Stimulated activated CD4-positive, alpha-beta T cell treated with anti-CD3 and anti-CD28 coated beads, Interleukin-12 subunit alpha, Interleukin-12 subunit beta, amount 100 ng/mL, for 48 hours (primary cell): ENCODE data around the gene SPTBN1.
"Not testable (repeated sequence)": the region's sequence is repeated elsewhere in the genome, so short reads cannot be mapped to it uniquely, and the experiment has no call there.

Source experiments
- DNase-seq, 3 donors: peaks; one replicate each; pipeline ENCODE4 v3.0.0-alpha.2; 2020; ENCODE audit warnings: low read depth in 2 of 3, low spot score in 1 of 3

SPTBN1 gene

DNA sequence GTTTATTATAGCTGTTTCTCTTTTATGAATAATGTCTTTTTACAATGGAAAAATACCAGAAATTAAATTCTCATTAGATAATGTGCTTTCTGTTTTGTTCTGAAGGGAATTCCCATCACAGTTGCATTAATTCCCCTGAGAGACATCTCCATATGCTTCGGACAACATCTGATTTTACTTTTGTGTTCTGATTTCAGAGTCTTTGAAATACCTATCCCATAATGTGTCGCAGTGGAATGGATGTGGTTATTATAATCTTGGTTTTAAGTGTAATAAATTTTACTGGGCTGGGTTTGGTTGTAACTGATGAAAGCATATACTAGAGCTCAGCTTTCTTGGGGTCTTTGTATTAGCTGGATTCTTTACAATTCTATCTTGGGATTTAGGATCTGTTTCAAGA, 12.5 kb downstream of the SPTBN1 start:
- DNase-seq = no peak

DNA sequence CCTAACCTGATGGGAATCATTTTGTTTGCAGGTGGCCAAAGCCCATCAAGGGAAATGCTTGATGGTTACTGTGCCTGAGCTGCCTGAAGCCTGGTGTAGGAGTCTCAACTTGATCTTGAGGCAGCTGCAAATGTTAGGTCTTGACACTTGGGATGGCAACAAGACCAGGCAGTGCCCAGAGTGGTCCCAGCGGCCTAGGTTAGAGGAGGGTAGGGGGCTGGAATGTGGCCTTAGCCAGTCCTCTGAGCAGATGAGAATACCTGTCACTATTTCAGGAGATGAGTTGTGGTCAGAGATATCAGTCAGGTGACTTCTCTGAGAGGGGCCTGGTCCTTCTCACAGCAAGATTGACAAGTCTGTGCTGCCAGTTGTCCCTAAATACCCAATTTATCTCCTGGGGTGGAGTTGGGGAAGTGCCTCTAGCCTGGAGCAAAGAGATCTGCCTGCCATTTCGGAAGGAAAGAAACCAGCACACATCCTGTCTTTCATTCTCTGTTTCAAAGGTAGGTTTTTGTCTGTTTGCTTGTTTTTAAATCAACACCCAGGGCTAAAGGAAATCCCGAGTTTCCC, 13.4 kb downstream of the SPTBN1 start:
- no peak for DNase-seq

DNA sequence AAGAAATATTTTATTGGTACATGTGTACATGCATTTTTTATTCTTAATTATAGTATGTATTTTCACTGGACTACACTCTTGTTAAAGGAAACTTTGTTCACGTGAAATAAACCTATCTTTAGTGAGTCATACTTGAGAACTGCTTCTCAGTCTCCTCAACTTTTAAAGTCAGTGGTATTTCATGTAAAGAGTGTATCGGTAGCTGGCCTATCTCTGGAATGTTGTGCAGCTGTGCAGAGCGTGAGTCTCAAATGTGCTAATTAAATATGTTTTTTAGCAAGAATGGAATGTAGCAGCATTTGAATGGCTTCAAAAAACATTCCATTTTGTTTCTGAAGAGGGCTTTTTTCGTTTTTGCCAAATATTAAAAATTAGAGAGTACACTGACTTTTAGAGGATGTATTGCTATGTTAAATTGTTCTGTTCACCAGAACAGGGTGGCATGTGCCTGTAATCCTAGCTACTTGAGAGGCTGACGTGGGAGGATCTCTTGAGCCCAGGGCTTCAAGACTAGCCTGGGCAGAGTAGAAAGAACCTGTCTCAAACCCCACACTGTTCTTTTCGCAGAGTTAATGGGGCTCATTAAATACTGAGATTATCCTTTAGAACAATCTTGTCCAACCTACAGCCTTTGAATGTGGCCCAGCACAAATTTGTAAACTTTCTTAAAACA, 14.3 kb downstream of the SPTBN1 start:
- no peak for DNase-seq

DNA sequence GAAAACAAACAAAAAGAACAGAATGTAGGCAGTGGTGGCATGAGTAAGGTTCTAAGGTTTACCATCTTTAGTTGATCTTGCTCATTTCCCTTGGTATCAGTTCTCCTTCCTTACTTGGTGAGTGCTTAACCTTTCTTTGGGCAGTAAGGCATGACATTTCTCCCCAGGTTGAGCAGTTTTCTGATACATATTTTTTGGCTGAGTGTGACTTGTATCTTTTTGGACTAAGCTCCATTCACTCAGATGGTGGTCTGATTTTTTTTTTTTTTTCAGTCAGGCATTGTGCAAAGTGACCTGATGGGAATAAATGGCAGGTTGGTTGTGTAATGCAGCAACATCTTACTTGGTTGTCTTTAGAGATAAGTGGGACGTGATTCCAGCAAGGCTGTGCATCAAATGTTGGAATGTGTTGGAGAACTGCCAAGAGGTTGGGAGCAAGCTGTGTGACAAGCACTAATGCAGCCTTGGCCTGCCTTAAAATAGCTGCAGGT, 15.1 kb downstream of the SPTBN1 start:
- no peak for DNase-seq

DNA sequence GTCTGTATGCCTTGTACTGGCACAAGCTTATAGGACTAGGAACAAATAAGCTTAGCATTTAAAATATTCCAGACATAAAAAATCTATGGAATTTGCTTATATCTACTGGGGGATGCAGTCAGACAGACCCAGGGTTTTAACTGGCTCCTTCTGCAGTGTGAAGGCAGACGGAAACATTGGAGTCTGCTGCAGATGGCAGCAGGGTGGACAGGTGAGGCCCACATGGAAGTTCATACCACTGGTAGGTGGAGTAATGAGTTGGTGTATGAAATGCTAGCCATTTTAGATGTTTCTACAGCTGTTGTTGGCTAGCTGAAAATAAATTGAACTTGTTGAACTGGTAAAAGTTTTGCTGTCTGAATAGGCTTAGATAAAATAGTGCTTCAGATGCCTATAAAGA, 17.7 kb downstream of the SPTBN1 start:
- no peak for DNase-seq

DNA sequence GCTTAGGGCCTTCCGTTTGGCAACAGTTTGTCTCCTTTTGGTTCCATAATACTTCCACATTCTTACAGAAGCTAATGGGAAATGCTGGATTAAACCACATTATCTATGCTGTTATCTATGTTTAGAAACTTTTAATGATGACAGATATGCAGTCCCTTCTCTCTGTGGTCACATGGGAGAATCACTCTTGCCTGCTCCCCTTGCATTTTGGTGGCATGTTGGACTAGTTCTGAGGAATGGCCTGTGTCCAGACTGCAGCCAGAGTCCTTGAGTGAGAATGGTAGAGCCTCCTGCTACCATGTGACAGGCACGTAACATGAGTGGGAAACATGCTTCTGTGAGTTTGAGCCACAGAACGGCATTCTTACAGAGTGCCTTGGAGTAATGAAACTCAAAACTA, 19.2 kb downstream of the SPTBN1 start:
- DNase-seq = no peak

DNA sequence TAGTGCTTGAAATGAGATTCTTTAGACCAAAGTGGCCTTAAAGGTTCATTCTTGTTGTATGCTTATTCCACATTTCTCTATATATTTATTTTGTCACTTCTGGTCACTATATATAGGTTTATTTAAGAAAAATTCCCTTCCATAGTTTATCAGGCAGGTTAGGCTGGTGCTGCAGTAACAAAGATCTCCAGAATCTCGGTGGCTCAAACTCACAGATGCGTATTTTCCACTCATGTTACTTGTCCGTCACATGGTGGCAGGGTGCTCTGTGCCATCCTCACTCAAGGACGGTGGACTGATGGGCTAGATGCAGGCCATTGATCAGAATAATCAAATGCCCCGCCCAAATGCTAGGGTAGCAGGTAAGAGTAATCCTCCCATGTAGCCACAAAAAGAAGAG, 19.8 kb downstream of the SPTBN1 start:
- no peak for DNase-seq

DNA sequence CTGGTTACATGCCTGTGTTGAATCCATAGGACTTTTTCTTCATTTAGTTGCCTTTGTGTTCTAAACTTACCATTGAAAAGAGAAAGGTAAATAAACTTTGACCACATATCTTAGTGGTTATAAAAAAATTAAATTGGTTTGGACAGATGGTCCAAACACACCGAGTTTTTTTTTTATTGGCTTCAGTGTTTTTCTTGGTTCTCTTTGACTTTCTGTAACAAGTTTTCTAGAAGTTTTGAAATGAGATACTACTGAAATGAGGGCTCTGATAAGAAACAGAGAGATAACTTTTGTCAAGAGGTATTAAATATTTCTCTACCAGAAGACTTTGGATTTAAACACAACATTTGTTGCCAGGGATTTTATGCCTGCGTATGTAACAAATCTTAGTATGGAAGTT, 20.7 kb downstream of the SPTBN1 start:
- DNase-seq = no peak

DNA sequence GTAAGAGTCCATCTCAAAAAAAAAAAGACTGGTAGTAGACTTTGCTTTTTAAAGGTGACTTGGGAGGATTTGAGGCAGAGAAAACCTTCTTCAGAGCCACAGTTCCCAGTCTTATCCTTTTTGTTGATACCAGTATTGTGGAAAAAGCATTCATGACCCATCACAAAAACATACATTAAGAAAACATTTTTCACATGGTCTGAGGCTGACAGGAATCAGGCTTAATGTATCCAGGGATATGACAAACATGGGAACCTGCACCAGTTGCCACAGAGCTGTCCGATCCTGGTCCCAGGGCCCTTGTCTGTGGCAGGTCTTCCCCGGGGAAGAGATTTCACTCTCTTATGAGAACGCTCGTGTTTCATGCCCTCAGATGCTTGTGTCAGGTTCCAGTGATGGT, 21.8 kb downstream of the SPTBN1 start:
- no peak for DNase-seq

DNA sequence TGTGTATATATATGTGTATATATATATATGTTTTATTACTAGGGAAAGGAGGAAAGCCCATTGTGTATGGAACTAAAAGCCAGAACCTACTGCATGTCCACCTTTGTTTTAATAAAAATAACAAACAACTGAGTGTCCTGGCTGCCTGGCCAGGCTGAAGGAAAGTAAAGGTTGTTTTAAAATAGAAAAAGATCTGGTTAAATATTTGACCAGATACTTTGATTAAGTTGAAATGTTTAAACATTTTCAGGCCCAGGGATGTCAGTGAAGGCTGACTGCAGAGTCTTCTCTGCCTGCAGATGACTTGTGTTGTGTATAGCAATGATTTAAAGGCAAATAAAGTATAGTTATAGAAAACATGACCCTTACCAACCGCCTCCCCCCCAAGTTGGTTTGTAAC, 22.8 kb downstream of the SPTBN1 start:
- no peak for DNase-seq

DNA sequence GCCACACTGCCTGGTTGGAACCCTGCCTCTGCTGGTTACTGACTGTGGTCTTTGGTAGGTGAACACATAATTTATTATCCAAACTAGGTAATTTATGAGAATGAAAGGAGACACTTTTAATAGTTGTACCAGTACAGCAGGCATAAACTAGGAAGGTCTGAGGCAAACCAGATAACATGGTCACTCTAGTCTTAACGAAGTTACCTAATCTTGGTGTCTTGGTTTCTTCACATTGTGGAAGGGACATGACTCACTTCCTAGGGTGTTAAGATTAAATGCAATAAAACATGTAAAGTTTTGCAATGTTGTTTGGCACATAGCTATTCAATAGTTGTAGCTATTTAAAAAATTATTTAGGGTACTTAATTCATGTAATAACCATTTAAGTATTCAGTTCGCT, 23.3 kb downstream of the SPTBN1 start:
- no peak for DNase-seq

DNA sequence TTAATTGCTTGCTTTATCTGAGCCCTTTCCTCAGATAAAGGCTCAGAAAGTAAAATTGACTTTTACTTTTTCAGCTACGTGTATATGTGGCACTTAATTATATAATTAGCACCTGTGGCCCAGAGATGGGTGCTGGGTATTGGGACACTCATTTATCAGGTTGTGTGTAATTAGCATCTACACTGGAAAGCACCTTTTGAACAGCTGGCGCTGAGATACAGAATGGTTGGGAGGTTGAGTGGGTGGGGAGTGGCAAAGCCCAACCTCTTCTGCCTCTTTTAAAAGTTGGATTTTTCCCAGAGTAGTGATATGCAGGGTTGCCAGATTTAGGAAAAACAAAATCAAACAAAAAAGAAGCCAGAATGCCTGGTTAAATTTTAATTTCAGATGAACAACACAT, 23.9 kb downstream of the SPTBN1 start:
- DNase-seq = no peak

DNA sequence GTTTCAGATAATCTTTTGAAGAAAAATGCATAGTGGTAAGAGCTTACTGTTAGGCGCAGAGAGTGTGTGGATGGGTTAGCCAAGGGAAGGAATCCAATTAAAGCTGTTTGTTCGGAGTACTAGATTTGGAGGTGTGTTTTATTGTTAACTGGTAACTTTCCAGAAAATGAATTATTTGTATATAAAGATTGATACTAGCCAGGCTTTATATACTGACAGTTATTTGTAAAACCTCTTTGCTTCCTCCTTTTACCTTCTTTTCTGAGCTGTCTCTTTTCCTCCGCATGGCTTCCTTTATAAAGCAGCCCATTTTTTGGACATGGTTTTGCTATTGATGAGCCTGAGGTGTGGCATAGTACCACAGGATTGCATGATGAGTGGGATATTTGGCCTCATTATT, 25.6 kb downstream of the SPTBN1 start:
- DNase-seq = no peak

DNA sequence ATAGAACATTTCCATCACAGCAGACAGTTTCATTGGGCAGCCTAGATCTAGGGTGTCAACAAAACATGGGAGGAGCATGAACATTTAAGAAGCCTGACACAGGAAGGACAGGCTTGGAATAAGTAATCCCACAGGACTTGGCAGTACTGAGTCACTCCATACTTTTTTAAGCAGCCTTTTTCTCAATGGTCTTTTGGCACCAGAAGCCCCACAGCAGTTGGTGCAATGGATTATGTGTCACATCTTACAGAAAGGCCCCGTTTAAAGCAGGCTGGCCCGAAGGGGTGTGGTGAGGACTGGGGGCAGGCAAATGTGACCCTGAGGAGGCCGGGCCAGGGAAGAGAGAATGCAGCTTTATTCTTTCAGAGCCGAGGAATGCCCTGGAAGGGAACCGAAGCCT, 26.6 kb downstream of the SPTBN1 start:
- no peak for DNase-seq

DNA sequence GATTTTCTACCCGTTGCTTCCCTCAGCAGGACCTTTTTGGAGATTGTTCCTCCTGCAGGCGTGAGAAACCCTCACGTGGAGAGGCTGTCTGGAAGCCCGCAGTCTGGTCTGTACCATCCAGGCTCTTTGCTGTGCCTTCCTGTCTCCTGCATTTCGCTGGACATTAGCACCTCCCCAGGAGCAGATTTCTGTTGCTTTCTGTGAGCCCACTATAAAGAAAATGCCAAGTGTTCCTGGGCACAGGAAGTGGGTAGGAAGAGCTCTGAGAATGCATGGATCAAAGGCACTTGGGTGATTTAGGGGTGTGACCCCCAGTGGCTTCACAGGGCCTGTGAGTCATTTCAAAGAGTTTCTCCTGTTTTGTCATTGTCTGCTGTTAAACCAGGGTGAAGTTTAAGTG, 27.3 kb downstream of the SPTBN1 start:
- DNase-seq = no peak

DNA sequence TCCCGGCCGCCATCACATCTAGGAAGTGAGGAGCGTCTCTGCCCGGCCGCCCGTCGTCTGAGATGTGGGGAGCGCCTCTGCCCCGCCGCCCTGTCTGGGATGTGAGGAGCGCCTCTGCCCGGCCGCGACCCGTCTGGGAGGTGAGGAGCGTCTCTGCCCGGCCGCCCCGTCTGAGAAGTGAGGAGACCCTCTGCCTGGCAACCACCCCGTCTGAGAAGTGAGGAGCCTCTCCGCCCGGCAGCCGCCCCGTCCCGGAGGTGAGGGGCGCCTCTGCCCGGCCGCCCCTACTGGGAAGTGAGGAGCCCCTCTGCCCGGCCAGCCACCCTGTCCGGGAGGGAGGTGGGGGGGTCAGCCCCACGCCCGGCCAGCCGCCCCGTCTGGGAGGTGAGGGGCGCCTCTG, 29.6 kb downstream of the SPTBN1 start:
- DNase-seq = not testable (repeated sequence)

DNA sequence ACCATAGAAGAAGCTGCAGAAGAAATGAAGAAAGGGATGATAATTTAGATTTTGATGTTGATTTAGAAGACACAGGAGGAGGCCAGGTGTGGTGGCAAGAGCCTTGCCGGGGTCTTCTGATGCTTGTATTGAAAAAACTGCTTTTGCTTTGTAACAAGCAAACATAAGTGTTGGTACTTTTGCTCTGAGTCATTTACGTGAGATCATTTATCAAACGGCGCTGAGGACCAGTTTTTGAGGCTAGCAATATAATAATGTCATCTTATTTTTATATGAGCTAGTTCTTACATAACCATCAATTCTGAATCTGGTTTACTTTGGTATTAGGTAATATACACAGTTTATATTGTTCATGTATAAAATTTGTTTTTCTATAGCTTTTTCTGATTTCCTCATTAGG, 30.6 kb downstream of the SPTBN1 start:
- DNase-seq = no peak

DNA sequence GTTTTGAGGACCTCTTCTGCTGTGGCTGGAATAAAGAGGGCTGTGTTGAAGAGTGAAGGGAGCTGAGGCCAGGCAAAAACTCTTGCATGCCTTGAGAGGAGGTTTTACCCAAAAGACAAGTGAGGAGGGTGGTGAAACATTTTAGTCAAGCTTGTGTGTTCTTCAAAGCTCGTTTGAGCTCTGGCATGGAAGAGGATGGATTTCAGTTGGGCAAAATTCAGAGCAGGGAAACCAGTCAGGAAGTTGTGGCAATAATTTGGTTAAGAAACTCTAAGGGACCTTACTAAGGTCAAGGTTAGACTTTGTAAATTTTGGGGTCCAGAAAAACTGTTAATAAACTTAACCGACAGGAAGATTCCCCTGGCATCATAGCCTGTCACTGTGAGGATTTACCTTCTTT, 34.7 kb downstream of the SPTBN1 start:
- DNase-seq = no peak

DNA sequence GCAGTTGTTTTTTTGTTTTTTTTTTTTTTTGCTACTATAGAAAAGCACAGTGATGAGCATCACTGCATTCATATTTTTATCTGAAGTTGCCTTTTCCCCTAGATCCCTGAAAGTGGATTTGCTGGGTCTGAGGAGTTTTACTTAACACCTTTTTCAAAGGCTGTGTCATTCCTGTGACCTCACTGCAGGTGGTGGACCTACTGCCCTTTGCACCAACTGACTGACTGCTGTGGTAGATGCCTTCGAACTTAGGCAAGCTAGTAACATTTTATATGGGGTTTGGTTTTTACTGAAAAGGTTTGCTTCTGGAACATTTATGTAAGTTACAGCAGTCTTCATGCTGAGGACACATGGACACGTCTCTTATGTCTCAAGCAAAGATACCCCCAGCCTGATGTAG, 36.2 kb downstream of the SPTBN1 start:
- DNase-seq = no peak

DNA sequence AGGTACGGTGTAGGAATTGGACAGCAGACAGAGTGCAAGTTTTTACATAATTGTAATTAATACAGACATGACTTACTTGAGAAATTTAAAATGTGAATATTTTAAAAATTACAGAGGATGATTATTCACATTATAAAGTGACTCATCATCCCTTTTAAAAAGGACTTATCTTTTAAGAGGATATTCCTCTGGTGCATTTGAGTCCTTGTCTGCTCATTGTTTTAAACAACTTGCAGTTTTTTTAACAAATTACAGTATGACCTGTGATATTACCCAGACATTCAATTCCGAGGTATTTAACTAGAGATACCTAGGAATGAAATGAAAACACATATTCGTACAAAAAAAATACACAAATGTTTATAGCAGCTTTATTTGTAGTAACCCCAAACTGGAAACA, 38.0 kb downstream of the SPTBN1 start:
- DNase-seq = no peak

DNA sequence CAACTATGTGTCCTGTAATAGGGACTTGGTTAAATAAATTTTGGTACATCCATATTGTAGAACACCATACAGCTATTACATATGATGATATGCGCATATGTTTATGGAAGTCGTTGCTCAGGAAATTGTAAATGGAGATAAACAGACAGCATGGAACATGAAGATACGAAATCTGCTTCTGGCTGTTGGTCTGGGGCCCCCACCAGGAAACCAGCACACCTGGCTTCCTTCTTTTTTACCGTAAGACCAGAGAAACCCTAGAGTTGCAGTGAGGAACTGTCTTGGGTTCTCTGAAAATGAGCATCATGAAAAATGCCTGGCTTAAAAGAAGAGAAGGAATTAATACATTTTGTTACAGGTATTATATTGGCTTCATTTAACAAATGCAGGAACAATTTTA, 40.8 kb downstream of the SPTBN1 start:
- DNase-seq = no peak

DNA sequence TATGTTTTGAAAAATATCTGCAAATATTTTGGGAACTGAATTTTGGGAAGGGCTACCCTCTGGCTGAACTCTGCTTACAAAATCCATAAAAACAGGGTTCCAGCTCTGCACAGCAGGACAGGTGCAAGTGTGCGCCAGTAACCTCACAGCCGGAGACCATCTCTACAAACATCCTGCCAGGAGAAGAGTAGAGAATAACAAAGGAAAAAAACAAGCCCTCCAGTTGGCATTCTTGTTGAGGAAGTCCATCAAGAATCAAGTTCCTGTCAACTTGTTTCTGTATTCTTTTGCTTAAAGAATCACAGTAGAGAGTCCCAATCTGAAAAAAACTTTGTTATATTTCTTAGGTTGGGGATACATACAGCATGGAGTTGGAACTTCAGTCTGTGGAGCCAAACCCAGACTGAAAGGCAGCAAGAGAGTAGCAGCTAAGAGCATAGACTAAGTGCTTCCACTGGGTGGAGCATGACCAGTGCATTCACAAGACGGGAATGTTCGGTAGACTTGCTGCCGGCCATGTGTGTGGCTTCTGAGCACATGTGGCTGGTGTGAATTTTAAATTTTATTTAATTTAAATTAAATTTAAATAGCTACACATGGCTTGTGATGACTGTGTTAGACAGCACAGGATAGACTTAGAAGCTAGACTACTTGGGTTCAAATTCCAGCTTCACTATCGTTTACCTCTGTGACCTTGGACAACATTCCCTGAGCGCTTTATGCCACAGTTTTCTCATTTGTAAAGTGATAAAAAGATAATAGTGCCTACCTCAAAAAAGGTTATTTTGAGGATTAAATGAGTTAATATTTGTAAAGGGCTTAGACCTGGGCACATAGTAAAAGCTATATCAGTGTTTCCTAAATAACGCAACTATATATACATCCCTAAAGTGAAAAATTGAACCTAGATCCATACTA, 41.9 kb downstream of the SPTBN1 start:
- DNase-seq = no peak
